Measurements from ENCODE around the gene ITGA3. TPM values are rescaled to one million over a fixed set of nuclear protein-coding genes. Genes with fewer than 3 reads are reported as not detected.

Gene ITGA3
- polyA plus RNA-seq, 6 donors from 2014 or later: 0.29 to 1.4 (median 0.62) TPM; not detected in 1

DNA sequence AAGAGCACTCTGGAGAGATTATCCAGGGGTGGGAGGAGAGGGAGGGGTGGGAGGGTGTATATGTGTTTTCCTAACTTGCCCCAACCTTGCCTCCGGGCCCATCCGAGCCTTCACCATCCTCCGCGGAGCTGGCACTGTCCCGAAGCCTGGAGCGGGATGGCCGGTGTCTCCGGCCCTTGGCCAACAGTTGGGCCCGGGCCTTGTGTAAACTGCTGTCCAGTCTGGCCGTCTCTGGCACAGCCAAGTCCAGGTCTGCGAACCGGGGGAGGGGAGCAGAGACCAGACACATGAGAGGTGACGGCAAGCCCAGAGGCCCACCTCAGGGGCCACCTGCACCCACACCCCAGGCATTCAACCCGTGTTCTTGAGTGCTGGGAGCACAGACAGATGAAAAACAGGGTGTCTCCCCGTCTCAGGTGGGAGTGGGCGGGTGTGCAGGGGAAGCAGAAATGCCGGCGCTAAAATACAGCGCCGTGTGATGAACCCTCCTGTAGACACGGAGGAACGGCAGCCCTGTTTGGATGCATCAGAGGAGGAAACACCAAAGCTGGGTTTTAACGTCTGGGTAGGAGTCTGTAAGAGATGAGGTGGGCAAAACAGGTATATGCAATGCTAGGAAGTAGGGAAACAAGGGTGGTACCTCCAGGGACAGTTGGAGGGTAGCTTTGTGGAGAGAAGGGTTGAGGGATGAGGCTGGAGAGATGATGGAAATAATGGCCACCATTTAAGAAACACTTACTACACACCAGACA is 62.3 kb downstream of the ITGA3 start:
- no peak for ATAC-seq (ENCODE audit: low read depth in 2 of 2)
- peaks cover 13 to 16% (median 14%) of the 10 kb centered on the region in 3 donors for H3K4me1 Mint-ChIP-seq
- H3K4me3 Mint-ChIP-seq: peak overlapping the region in 2 of 8 donors; percentile 21 to 42
- H3K27ac Mint-ChIP-seq: peak overlapping the region in 1 of 6 donors; percentile 8
- no peak for DNase-seq
- H3K9me3 Mint-ChIP-seq: peaks cover 0 to 2% (median 0%) of the 10 kb centered on the region in 7 donors
- no peaks in the 10 kb centered on the region for H3K36me3 Mint-ChIP-seq
- peaks cover 55 to 89% (median 77%) of the 10 kb centered on the region in 3 donors for H3K27me3 Mint-ChIP-seq

DNA sequence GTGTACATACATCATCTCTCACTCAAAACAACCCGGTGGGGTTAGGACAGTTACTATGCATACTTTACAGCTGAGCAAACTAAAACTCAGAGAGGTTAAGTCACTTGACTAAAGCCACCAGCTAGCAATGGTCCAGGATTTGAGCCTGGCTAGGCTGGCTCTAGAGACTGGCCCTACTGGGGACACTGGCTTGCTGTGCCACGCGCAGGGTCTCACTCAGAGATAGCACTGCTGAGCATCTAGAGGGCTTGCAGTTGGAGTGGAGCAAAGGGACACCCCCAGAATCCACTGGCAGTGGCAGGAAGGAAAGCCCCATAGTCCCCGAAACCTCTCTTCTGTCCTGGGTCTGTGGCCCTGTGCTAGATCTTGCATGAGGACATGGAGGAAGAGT is 62.9 kb downstream of the ITGA3 start:
- Mint-ChIP-seq H3K36me3 (no peaks in the 10 kb centered on the region), H3K27me3 (peaks cover 55 to 83% (median 79%) of the 10 kb centered on the region in 3 donors), H3K4me1 (peaks cover 13 to 16% (median 14%) of the 10 kb centered on the region in 3 donors), H3K9me3 (peaks cover 0 to 2% (median 0%) of the 10 kb centered on the region in 7 donors), H3K27ac (no peak overlapping the region), H3K4me3 (no peak overlapping the region)
- DNase-seq (no peak), ATAC-seq (ENCODE audit: low read depth in 2 of 2) (no peak)

DNA sequence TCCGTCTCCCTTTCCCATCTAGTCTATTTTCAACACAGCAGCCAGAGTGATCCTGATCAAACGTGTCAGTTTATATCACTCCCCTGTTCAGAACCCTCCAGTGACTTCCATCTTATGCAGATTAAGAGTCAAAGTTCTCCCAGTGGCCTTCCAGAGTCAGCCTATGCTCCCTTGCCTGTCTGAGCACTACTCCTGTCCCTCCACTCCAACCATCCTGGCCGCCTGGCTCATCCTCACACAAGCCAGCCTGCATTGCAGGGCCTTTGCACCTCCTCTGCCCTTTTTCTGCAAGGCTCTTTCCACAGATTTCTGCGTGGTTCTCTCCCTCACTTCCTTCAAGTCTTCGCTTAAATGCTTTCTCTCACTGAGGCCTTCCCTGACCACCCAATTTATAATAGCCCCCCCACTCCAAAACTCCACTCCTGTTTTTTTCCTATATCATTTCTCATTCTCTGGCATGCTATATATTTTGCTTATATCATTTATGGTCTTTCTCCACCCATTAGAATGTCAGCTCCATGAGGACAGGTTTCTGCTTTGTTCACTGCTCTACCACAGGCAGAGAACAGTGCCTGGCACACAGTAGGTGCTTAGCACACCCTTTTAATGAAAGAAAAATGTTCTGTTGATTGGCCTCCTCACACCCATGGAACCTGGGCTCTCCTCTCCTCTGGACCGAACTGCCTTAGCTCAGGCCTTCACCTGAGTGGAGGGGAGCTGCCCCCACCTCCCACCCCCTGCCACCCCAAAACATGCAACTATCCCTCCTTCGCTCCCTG is 64.8 kb downstream of the ITGA3 start:
- H3K9me3 Mint-ChIP-seq: no peaks in the 10 kb centered on the region
- H3K27me3 Mint-ChIP-seq: peaks cover 44 to 65% (median 61%) of the 10 kb centered on the region in 3 donors

DNA sequence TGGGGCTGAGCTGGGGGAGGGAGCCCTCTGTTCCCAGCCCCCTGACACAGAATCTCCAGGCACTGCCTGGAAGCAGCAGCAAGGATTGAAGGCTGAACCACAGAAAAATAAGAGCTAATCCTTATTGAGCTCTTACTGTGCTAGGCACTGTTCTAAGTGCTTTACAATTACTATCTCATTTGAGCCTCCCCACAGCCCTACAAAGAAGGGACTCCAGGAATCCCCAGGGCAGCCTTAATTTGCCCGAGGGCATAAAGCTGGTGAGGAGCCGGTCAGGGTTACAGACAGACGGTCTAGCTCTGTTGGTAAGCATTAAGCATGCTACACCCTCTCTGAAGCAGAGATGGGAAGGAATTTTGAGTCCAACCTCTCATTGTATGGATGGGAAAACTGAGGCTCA is 67.0 kb downstream of the ITGA3 start:
- Mint-ChIP-seq H3K4me3 (no peak overlapping the region), H3K36me3 (no peaks in the 10 kb centered on the region), H3K9me3 (no peaks in the 10 kb centered on the region), H3K4me1 (peaks cover 4 to 5% (median 5%) of the 10 kb centered on the region in 3 donors), H3K27me3 (peaks cover 31 to 49% (median 42%) of the 10 kb centered on the region in 3 donors), H3K27ac (peak overlapping the region in 1 of 6 donors; percentile 14)
- DNase-seq: no peak
- no peak for ATAC-seq (ENCODE audit: low read depth in 2 of 2)

More for the DNA sequence above, 64.8 kb downstream of the ITGA3 start:
- Mint-ChIP-seq H3K4me3 (no peak overlapping the region), H3K4me1 (peaks cover 7 to 9% (median 8%) of the 10 kb centered on the region in 3 donors), H3K27ac (no peak overlapping the region), H3K36me3 (no peaks in the 10 kb centered on the region)
- no peak for DNase-seq
- no peak for ATAC-seq (ENCODE audit: low read depth in 2 of 2)

DNA sequence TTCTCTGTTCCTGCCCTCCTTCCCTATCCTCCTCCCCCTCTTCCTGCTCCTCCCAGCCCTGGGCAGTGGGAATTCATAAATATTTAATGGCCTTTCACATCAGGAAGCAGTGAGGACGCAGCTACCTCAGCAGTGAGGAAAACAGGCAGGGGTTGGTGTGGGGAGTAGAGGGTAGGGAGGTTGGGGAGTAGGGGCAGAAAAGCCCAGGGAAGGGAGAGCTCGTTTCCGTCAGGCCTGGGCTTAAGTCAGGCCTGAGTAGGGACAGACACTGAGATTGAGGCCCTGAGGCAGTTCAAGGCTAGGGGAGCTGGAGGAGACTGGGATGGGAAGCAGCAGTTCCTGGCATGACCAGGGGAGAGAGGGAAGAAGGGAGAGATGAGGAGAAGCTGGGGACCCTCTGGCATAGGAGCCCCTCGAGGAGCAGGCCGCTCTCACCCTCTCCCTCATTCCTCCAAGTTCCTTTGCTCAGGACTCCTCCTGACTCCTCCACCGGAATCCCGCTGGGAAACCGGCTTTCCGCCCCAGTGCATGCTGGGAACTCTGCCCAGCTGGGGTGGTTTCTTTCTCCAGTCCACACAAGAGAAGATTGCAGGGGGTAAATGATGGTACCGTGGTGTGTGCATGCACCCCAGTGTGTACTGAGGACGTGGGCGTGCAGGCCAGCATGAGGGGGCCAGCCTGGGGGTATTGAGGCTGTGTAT is 67.9 kb downstream of the ITGA3 start:
- H3K9me3 Mint-ChIP-seq: peaks cover 0 to 2% (median 0%) of the 10 kb centered on the region in 7 donors
- H3K27me3 Mint-ChIP-seq: peaks cover 29 to 50% (median 46%) of the 10 kb centered on the region in 3 donors
- no peak overlapping the region for H3K27ac Mint-ChIP-seq

DNA sequence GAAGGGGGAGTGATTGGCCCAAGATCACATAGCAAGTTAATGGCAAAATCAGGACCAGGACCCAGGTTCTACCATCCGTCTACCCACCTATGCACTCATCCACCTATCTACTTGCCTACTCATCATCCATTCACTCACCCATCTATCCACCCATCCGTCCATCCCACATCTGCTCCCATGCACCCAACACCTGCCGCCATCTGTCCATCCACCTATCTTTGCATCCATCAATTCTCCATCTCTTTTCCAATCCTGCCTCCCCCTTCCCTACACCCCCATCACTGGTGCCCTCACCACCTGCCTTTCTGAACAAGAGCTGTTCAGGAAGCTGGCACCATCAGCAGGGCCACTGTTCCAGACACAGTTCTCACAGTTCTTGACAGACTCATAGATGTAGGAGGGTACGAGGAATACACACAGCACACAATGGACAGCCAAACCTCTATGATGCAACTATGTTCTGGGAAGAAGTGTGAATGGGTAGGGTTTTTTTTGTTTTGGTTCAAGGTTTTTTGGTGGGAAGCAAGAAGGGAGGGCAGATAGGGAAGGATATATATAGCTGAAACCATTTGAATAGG is 69.6 kb downstream of the ITGA3 start:
- H3K9me3 Mint-ChIP-seq: peaks cover 0 to 2% (median 0%) of the 10 kb centered on the region in 7 donors
- peaks cover 17 to 21% (median 17%) of the 10 kb centered on the region in 3 donors for H3K4me1 Mint-ChIP-seq
- H3K4me3 Mint-ChIP-seq: peak overlapping the region in 1 of 8 donors; percentile 2
- H3K27me3 Mint-ChIP-seq: peaks cover 15 to 38% (median 36%) of the 10 kb centered on the region in 3 donors
- no peaks in the 10 kb centered on the region for H3K36me3 Mint-ChIP-seq
- no peak for DNase-seq
- ATAC-seq (ENCODE audit: low read depth in 2 of 2): no peak
- H3K27ac Mint-ChIP-seq: no peak overlapping the region

More for the DNA sequence above, 67.9 kb downstream of the ITGA3 start:
- no peak for DNase-seq
- Mint-ChIP-seq H3K36me3 (no peaks in the 10 kb centered on the region), H3K4me3 (no peak overlapping the region), H3K4me1 (peaks cover 11 to 13% (median 12%) of the 10 kb centered on the region in 3 donors)
- ATAC-seq (ENCODE audit: low read depth in 2 of 2): no peak

DNA sequence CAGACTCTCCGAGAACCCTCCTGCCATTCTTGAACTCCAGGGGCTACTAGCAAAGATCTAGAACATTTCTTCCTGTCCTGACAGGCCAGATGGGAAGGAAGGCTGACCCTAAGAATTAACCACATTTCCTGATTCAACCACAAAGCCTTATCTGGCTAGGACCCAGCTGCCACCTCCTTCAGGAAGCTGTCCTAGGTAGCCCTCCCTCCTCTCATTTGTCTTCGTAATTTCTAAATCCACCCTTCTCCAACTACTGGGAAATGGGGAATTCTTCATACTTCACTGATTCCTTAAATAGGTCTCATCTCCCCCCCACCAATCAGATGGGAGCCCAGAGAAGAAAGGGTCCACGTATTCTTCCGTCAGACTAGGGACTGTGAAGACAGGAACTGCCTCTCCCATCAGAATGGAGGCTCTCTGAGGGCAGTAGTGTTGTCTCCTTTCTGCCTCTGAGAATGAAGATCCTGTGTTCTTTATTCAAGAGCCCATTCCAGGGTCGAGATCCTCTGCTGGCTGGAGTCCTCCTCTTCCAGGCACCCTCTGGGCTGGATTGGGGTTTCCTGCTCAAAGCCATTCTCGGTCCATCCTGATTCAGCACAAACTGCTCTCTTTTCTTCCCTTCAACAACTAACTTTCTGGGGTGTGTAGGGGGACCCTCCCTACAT is 71.9 kb downstream of the ITGA3 start:
- Mint-ChIP-seq H3K27ac (peak overlapping the region in 2 of 6 donors; percentile 3 to 76), H3K36me3 (no peaks in the 10 kb centered on the region), H3K4me3 (peak overlapping the region in 3 of 8 donors; percentile 41 to 69 (median 53))

DNA sequence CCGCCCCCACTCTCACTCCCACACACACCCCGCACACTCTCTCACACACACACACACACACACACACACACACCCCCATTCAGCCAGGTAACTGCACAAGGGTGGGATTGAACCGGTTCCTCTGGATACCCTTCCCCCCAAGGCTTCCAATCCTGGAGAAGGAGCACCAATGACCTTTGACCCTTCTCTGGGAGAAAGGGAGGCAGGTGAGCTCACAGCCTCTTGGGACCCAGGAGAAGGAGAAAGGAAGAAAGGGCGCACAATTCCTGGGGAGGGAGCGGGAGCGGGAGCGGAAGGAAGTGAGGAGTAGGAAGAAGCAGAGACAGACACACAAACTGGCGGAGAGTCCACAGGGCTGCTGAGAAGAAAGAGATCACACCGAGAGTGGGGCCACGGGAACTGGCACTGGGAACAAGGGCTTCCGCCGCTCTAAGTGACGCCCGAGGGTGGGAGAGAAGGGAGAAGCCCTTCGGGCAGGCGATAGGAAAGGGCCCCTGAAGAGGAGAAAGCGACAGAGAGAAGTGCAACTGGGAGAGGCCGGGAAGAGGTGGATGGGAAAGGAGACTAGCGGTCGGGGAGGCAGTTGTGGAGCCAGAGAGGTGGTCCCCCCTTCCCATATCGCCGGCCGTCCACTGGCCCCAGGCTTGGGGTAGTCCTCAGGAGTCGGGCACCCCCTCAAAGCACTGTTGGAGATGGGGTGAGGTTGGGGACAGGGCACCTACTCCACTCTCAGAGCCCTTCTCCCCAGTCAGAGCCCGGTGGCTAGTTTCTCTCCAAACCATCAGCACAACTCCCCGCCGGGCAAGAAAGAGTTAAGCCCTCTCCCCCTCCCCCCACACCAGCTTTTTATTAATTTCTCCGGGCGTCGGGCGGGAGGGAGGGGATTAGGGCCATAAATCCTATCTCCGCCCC is 72.8 kb downstream of the ITGA3 start:
- DNase-seq: no peak
- no peak for ATAC-seq (ENCODE audit: low read depth in 2 of 2)
- no peaks in the 10 kb centered on the region for H3K36me3 Mint-ChIP-seq
- peaks cover 5 to 14% (median 13%) of the 10 kb centered on the region in 3 donors for H3K27me3 Mint-ChIP-seq
- H3K27ac Mint-ChIP-seq: peak overlapping the region in 5 of 6 donors; percentile 61 to 96 (median 80)
- H3K4me3 Mint-ChIP-seq: peak overlapping the region; percentile 74 to 91 (median 84)
- peaks cover 0 to 2% (median 0%) of the 10 kb centered on the region in 7 donors for H3K9me3 Mint-ChIP-seq
- H3K4me1 Mint-ChIP-seq: peaks cover 30 to 44% (median 34%) of the 10 kb centered on the region in 3 donors

More for the DNA sequence above, 71.9 kb downstream of the ITGA3 start:
- H3K9me3 Mint-ChIP-seq: peaks cover 0 to 2% (median 0%) of the 10 kb centered on the region in 7 donors
- peaks cover 5 to 22% (median 16%) of the 10 kb centered on the region in 3 donors for H3K27me3 Mint-ChIP-seq
- peaks cover 30 to 38% (median 34%) of the 10 kb centered on the region in 3 donors for H3K4me1 Mint-ChIP-seq
- ATAC-seq (ENCODE audit: low read depth in 2 of 2): no peak
- DNase-seq: no peak

DNA sequence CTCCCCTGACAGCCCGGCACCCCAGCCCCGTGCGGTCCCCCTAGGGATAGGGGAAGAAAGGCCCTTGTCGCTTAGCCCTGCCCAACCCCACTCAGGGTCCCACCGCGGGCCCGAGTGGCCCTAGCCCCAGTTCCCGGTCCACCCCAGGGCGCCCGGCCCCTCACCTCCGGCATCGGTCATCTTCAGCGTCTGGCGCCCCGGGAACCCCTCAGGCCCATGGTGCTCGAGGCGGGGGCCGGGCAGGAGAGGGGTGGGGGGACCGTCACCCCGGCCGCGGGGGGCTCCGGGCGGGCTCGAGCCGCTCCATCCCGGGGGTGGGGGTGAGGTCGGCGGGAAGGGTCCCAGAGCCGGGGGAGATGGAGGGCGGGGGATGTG is 73.4 kb downstream of the ITGA3 start:
- peaks cover 5 to 14% (median 11%) of the 10 kb centered on the region in 3 donors for H3K27me3 Mint-ChIP-seq
- DNase-seq (no peak), ATAC-seq (ENCODE audit: low read depth in 2 of 2) (peak; percentile 7 to 8)
- H3K4me3 Mint-ChIP-seq: peak overlapping the region; percentile 63 to 91 (median 84)
- H3K36me3 Mint-ChIP-seq: no peaks in the 10 kb centered on the region
- H3K9me3 Mint-ChIP-seq: peaks cover 0 to 2% (median 0%) of the 10 kb centered on the region in 7 donors
- peaks cover 34 to 44% (median 36%) of the 10 kb centered on the region in 3 donors for H3K4me1 Mint-ChIP-seq
- H3K27ac Mint-ChIP-seq: peak overlapping the region in 3 of 6 donors; percentile 32 to 91 (median 80)

DNA sequence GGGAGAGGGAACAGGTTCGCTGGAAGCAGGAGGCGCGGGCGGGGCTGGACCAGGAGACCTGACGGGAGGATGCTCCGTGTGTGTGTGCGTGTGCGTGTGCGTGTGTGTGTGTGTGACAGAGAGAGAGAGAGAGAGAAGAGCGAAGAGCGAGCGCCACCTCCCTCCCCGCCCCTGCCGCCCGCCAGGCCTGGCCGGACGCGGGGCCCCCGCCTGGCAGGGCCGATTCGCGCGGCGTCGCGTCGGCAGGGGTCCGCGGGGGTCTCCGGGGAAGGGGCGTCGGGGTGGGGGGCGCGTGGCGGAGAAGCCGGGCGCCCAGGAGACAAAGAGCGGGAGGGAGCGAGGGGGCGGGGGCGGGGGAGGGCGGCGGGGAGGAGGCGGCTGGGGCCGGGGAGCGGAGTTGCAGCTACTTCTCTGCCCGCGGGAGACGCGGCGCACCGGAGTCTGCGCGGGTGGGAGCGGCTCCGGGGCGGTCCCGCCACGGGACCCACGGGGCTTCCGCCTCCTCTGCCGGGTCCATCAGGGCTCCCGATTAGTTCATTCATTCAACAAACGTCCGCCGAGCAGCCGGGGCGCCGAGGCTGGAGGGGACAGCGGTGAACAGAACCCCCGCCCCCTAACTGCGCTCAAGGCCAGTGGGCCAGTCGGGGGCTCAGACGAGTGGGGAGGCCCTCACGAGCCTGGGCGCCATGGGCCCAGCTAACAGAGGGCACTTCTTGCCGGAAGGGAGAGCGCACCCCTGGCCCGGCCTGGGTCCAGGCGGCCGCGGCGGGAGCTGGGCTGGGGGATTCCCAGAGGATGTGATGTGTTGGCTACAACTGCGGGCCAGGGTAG is 74.0 kb downstream of the ITGA3 start, which contains the start of gene SAMD14:
Gene SAMD14, minus strand, starts transcription at position 433 of the 831 bp plus-strand sequence. CDS start 5,201 bp downstream, outside the sequence.
- H3K4me3 Mint-ChIP-seq: peak within 1 kb of the TSS; percentile 78 to 94 (median 86)
- peak within 1 kb of the TSS; percentile 29 to 97 (median 80) for H3K27ac Mint-ChIP-seq
- H3K27me3 Mint-ChIP-seq: peaks cover 5 to 14% (median 11%) of the 10 kb centered on the region in 3 donors
- H3K4me1 Mint-ChIP-seq: peaks cover 34 to 44% (median 36%) of the 10 kb centered on the region in 3 donors
- peak; percentile 36 for DNase-seq
- H3K9me3 Mint-ChIP-seq: peaks cover 0 to 2% (median 0%) of the 10 kb centered on the region in 7 donors
- no peaks in the 10 kb centered on the region for H3K36me3 Mint-ChIP-seq
- peak; percentile 72 to 73 for ATAC-seq (ENCODE audit: low read depth in 2 of 2)

Data from naive B cell (primary cell).